ENCODE results near the gene RELN. TPM values are rescaled to one million over a fixed set of nuclear protein-coding genes. Genes with fewer than 3 reads are reported as not detected.

RELN gene
- total and polyA plus RNA-seq, 2 of the 13 experiments (the other 11 are each of a cell fraction or from before 2014, with no cell fraction given), result 315 to 332 TPM

- Histone ChIP-seq H3K4me2 (ENCODE audit: low read depth, low read length) (no peak overlapping the region), H3K4me1 (ENCODE audit: insufficient read depth, low read length) (peaks cover under 1% of the 10 kb centered on the region; the same call in 1 of the 2 replicates), H3K9ac (ENCODE audit: insufficient read depth, low read depth, low read length) (no peak overlapping the region), H4K20me1 (ENCODE audit: insufficient read depth, low read length) (no peaks in the 10 kb centered on the region), H3K4me3 (replicated peaks in 1 of 3; ENCODE audit: insufficient read depth in 1 of 3, low read depth in 2 of 3, low read length in 3 of 3) (no peak overlapping the region), H3K36me3 (replicated peaks in 1 of 2; ENCODE audit: control insufficient read depth in 1 of 2, insufficient read depth in 2 of 2, low read length in 2 of 2) (peaks cover 0 to 8% of the 10 kb centered on the region in 2 experiments; a peak in 3 of 5 replicates), H3K79me2 (ENCODE audit: insufficient read depth, low read length) (peaks cover 3% of the 10 kb centered on the region), H3K27ac (ENCODE audit: extremely low read length, insufficient read depth, low read length) (no peak overlapping the region), H3K9me3 (ENCODE audit: low read length) (no peaks in the 10 kb centered on the region), H3K27me3 (ENCODE audit: control insufficient read depth in 1 of 2, insufficient read depth in 2 of 2, low read length in 2 of 2) (no peaks in the 10 kb centered on the region), H2AFZ (ENCODE audit: low read length) (no peak overlapping the region)
- CTCF ChIA-PET (ENCODE audit: low intra/inter-chr PET ratio, low total read pairs), result no interaction called here
- TF ChIP-seq, protein P1, sequence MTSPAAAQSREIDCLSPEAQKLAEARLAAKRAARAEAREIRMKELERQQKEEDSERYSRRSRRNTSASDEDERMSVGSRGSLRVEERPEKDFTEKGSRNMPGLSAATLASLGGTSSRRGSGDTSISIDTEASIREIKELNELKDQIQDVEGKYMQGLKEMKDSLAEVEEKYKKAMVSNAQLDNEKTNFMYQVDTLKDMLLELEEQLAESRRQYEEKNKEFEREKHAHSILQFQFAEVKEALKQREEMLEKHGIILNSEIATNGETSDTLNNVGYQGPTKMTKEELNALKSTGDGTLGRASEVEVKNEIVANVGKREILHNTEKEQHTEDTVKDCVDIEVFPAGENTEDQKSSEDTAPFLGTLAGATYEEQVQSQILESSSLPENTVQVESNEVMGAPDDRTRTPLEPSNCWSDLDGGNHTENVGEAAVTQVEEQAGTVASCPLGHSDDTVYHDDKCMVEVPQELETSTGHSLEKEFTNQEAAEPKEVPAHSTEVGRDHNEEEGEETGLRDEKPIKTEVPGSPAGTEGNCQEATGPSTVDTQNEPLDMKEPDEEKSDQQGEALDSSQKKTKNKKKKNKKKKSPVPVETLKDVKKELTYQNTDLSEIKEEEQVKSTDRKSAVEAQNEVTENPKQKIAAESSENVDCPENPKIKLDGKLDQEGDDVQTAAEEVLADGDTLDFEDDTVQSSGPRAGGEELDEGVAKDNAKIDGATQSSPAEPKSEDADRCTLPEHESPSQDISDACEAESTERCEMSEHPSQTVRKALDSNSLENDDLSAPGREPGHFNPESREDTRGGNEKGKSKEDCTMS (CRISPR knock-in tag; conservative IDR thresholded peaks at IDR 0.05), result no peak
- TF ChIP-seq REST (IDR thresholded peaks at IDR 0.05; ENCODE audit: borderline replicate concordance in 1 of 2, low read depth in 1 of 2, low read length in 2 of 2) (no peak), CEBPZ (IDR thresholded peaks at IDR 0.05; ENCODE audit: low read length) (no peak), ZNF138 (CRISPR knock-in tag; IDR thresholded peaks at IDR 0.05; ENCODE audit: low read depth) (no peak), MED1 (CRISPR knock-in tag; IDR thresholded peaks at IDR 0.05) (no peak), RBM22 (optimal IDR thresholded peaks at IDR 0.05; ENCODE audit: low read length) (no peak), ISL2 (CRISPR knock-in tag; IDR thresholded peaks at IDR 0.05) (no peak)
- FAIRE-seq (no peak), DNase-seq (ENCODE audit: low spot score) (no peak), ATAC-seq (no peak)
- in situ Hi-C loops (cut with HindIII; ENCODE audit: extremely low pct_ligation_motif_present, low pct_unique_long_range_greater_than_20kb) (no loop called here), intact Hi-C loops (cut with micrococcal nuclease; ENCODE audit: unreplicated experiment) (no loop called here)
- 76% methylated on average over 1 of the region's 1 CpG for WGBS (ENCODE audit: low lambda C conversion rate)
- POLR2A ChIA-PET, result no interaction called here
- BruUV-seq (replicated peaks), result no TSS peak
Observed at GRCh38 chr7:103803631-103804030, 185.8 kb downstream of the RELN start.
